Activated naive CD4-positive, alpha-beta T cell treated with anti-CD3 and anti-CD28 coated beads, Interleukin-2, amount 50 U/mL, for 24 hours (primary cell): Measurements from ENCODE around the gene ITPR1.

Experiments used
- H3K27ac Mint-ChIP-seq: one replicate; pipeline ENCODE4 v1.8.0; 2021; ENCODE audit warnings: mild to moderate bottlenecking, mixed read lengths
- H3K27me3 Mint-ChIP-seq: one replicate; pipeline ENCODE4 v1.8.0; 2021; ENCODE audit warnings: mixed read lengths
- H3K36me3 Mint-ChIP-seq: one replicate; pipeline ENCODE4 v1.8.0; 2021; ENCODE audit warnings: mixed read lengths
- H3K4me1 Mint-ChIP-seq: one replicate; pipeline ENCODE4 v1.8.0; 2021; ENCODE audit warnings: mixed read lengths
- H3K4me3 Mint-ChIP-seq: one replicate; pipeline ENCODE4 v1.8.0; 2021; ENCODE audit warnings: mild to moderate bottlenecking, mixed read lengths
- H3K9me3 Mint-ChIP-seq: one replicate; pipeline ENCODE4 v1.8.0; 2021; ENCODE audit warnings: mixed read lengths

The ITPR1 gene

DNA sequence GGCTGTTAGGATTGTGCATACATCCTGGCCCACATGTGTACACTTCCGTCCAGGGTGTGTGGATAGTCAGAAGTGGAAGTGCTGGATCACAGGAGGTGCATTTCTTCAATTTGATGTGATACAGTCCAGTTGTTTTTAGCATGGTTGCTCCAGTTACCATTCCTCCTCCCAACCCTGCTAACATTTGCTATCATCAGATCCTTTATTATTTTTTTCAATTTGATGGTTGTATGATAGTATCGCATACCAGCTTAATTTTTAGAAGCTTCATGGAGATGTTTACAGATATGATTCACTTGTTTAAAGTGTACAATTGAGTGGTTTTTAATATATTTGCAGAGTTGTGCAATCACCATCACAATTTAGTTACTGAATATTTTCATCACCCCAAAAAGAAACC, 202.7 kb downstream of the ITPR1 start:
- no peaks in the 10 kb centered on the region for H3K9me3 Mint-ChIP-seq
- H3K27me3 Mint-ChIP-seq = no peaks in the 10 kb centered on the region
- no peaks in the 10 kb centered on the region for H3K4me1 Mint-ChIP-seq
- H3K36me3 Mint-ChIP-seq = peaks cover 18% of the 10 kb centered on the region
- H3K27ac Mint-ChIP-seq = no peak overlapping the region
- no peak overlapping the region for H3K4me3 Mint-ChIP-seq

DNA sequence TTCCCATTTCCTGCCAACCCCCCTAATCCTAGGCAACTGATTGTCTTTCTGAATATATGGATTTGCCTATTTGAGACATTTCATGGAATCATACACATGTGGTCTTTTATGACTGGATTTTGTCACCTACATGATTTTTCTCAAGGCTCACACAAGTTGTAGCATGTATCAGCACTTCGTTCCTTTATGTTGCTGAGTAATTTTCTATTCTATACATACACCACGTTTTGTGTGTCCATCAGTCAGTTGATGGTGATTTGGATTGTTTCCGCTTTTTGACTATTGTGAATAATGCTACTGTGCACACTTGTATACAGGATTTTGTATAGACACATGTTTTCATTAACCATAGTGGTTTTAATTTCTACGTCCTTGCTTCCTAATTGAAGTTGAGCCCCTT, 203.1 kb downstream of the ITPR1 start:
- H3K4me3 Mint-ChIP-seq = no peak overlapping the region
- H3K27me3 Mint-ChIP-seq = no peaks in the 10 kb centered on the region
- no peak overlapping the region for H3K27ac Mint-ChIP-seq
- peaks cover 18% of the 10 kb centered on the region for H3K36me3 Mint-ChIP-seq
- no peaks in the 10 kb centered on the region for H3K9me3 Mint-ChIP-seq
- no peaks in the 10 kb centered on the region for H3K4me1 Mint-ChIP-seq

DNA sequence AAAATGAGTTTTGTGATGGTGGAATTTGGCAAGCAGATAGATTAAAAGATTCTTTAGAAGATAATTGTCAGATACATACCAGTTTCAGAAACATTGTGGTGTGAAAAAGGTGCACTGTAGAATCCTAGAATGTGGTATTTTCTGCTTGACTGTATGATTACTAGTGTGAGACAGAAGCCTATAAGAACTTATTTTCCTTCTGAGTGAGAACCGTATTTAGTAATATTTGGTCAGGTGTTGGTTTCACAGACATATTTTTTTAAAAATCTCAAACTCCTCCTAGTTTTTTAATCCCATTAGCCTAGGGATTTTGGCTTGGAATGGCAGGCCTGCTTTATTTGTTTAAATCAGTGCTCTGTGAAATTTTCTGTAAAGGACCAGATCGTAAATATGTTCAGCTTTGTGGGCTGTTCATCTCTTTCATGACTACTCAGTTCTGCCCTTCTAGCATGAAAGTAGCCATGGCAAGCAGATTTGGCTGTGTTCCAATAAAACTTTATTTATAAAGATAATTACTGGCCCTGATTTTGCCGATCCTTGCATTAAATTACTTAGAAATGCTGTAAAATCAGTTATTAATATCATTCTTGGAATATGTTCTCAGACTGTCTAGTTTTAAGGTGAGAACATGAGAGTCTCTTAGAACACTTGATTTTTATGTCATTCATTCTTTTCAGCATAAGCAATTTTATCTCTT, 205.1 kb downstream of the ITPR1 start:
- no peaks in the 10 kb centered on the region for H3K27me3 Mint-ChIP-seq
- H3K27ac Mint-ChIP-seq = no peak overlapping the region
- peaks cover 17% of the 10 kb centered on the region for H3K36me3 Mint-ChIP-seq
- H3K4me1 Mint-ChIP-seq = no peaks in the 10 kb centered on the region
- H3K9me3 Mint-ChIP-seq = no peaks in the 10 kb centered on the region
- H3K4me3 Mint-ChIP-seq = no peak overlapping the region

GRCh38 chr3:4703054-4703480, 209.9 kb downstream of the ITPR1 start:
- Mint-ChIP-seq H3K9me3 (no peaks in the 10 kb centered on the region), H3K27ac (no peak overlapping the region), H3K36me3 (peaks cover 25% of the 10 kb centered on the region), H3K4me3 (no peak overlapping the region), H3K27me3 (no peaks in the 10 kb centered on the region), H3K4me1 (no peaks in the 10 kb centered on the region)

- Mint-ChIP-seq H3K27ac (no peak overlapping the region), H3K4me3 (no peak overlapping the region), H3K27me3 (no peaks in the 10 kb centered on the region), H3K4me1 (no peaks in the 10 kb centered on the region), H3K9me3 (no peaks in the 10 kb centered on the region), H3K36me3 (peaks cover 25% of the 10 kb centered on the region)
These were observed 211.4 kb downstream of the ITPR1 start for GRCh38 chr3:4704552-4704951.

- Mint-ChIP-seq H3K9me3 (no peaks in the 10 kb centered on the region), H3K27me3 (no peaks in the 10 kb centered on the region), H3K4me3 (no peak overlapping the region), H3K36me3 (peaks cover 18% of the 10 kb centered on the region), H3K4me1 (no peaks in the 10 kb centered on the region), H3K27ac (no peak overlapping the region)
These were observed 214.2 kb downstream of the ITPR1 start for GRCh38 chr3:4707324-4707723.

- Mint-ChIP-seq H3K9me3 (no peaks in the 10 kb centered on the region), H3K4me3 (no peak overlapping the region), H3K27ac (no peak overlapping the region), H3K27me3 (no peaks in the 10 kb centered on the region), H3K4me1 (no peaks in the 10 kb centered on the region), H3K36me3 (peaks cover 18% of the 10 kb centered on the region)
These were observed 215.1 kb downstream of the ITPR1 start for GRCh38 chr3:4708230-4708629.

DNA sequence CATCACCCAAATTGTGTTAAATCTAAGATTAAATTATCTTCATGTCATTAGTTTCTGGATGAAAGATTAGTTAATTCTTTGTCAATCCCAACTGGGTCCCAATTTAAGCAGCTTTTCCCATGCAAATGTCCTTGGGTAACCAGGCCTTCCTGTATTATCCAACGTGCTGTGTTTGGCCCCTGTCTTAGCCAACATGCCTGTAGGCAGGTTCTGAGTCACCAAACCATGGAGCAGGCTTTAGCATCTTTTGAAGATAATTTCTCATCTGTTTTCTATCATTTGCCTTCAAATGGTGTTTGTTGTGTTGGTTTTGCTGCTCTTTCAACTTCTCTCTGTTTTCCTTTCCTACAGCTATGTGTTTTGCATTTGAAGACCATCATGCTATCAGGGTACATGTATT, 216.2 kb downstream of the ITPR1 start:
- no peaks in the 10 kb centered on the region for H3K27me3 Mint-ChIP-seq
- H3K4me3 Mint-ChIP-seq = no peak overlapping the region
- H3K9me3 Mint-ChIP-seq = no peaks in the 10 kb centered on the region
- peaks cover 19% of the 10 kb centered on the region for H3K36me3 Mint-ChIP-seq
- no peaks in the 10 kb centered on the region for H3K4me1 Mint-ChIP-seq
- no peak overlapping the region for H3K27ac Mint-ChIP-seq

DNA sequence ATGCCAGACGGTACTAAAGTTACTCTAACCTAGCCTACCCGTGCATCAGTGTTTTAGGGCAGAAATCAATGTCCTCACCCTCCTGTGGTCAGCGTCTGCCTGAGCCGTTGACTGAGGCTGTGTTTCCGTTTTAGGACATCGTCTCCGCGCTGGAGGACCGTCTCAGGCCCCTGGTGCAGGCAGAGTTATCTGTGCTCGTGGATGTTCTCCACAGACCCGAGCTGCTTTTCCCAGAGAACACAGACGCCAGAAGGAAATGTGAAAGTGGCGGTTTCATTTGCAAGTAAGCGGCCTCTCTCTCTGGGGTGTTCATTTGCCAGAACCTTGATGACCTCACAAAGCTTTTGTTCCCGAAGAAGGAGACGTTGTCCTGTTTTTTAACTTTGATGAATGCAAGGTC, 217.0 kb downstream of the ITPR1 start:
- Mint-ChIP-seq H3K27ac (no peak overlapping the region), H3K4me1 (no peaks in the 10 kb centered on the region), H3K4me3 (no peak overlapping the region), H3K36me3 (peaks cover 21% of the 10 kb centered on the region), H3K27me3 (no peaks in the 10 kb centered on the region), H3K9me3 (no peaks in the 10 kb centered on the region)

DNA sequence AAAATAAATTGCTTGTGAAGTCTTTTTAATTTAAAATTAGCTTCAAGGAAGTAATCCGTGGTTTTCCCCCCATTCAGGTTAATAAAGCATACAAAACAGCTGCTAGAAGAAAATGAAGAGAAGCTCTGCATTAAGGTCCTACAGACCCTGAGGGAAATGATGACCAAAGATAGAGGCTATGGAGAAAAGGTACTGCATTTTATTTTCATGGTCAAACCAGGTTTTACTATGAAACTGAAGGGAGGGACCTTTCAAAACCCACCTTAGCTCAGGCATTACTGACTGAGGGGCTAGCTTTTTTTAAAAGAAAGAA, 218.5 kb downstream of the ITPR1 start:
- Mint-ChIP-seq H3K9me3 (no peaks in the 10 kb centered on the region), H3K27ac (no peak overlapping the region), H3K4me3 (no peak overlapping the region), H3K36me3 (peaks cover 14% of the 10 kb centered on the region), H3K4me1 (no peaks in the 10 kb centered on the region), H3K27me3 (no peaks in the 10 kb centered on the region)

GRCh38 chr3:4712109-4712508, 219.0 kb downstream of the ITPR1 start:
- H3K27me3 Mint-ChIP-seq = no peaks in the 10 kb centered on the region
- H3K27ac Mint-ChIP-seq = no peak overlapping the region
- H3K36me3 Mint-ChIP-seq = peaks cover 13% of the 10 kb centered on the region
- no peaks in the 10 kb centered on the region for H3K9me3 Mint-ChIP-seq
- H3K4me1 Mint-ChIP-seq = no peaks in the 10 kb centered on the region
- no peak overlapping the region for H3K4me3 Mint-ChIP-seq

- H3K27ac Mint-ChIP-seq = no peak overlapping the region
- no peaks in the 10 kb centered on the region for H3K27me3 Mint-ChIP-seq
- H3K36me3 Mint-ChIP-seq = peaks cover 14% of the 10 kb centered on the region
- H3K4me1 Mint-ChIP-seq = no peaks in the 10 kb centered on the region
- no peaks in the 10 kb centered on the region for H3K9me3 Mint-ChIP-seq
- no peak overlapping the region for H3K4me3 Mint-ChIP-seq
These were observed 220.9 kb downstream of the ITPR1 start for GRCh38 chr3:4714045-4714444.

DNA sequence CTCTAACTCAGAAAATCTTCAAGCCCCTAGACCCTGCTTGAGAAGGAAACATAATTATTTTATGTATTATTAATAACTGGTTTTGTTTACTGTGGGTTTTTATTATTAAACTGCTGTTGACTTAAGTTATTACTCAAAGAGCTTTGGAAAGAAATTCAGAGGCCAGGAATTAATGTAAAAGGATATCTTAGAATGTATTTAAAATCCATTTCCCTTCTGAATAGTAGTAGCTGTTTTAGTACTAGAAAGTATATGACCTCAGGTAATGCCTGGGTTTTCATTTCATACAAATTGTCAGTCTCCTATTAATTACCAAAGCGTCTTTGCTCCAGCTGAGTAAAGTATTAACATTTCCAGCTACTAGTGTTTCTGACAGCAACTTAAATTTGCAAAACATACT, 223.1 kb downstream of the ITPR1 start:
- no peaks in the 10 kb centered on the region for H3K27me3 Mint-ChIP-seq
- no peaks in the 10 kb centered on the region for H3K9me3 Mint-ChIP-seq
- H3K4me3 Mint-ChIP-seq = no peak overlapping the region
- no peak overlapping the region for H3K27ac Mint-ChIP-seq
- peaks cover 1% of the 10 kb centered on the region for H3K4me1 Mint-ChIP-seq
- peaks cover 14% of the 10 kb centered on the region for H3K36me3 Mint-ChIP-seq

GRCh38 chr3:4716706-4717362, 223.7 kb downstream of the ITPR1 start:
- Mint-ChIP-seq H3K9me3 (no peaks in the 10 kb centered on the region), H3K4me3 (no peak overlapping the region), H3K27ac (no peak overlapping the region), H3K4me1 (peaks cover 6% of the 10 kb centered on the region), H3K36me3 (peaks cover 18% of the 10 kb centered on the region), H3K27me3 (no peaks in the 10 kb centered on the region)

GRCh38 chr3:4717363-4717740, 224.2 kb downstream of the ITPR1 start:
- H3K27ac Mint-ChIP-seq = no peak overlapping the region
- peaks cover 10% of the 10 kb centered on the region for H3K4me1 Mint-ChIP-seq
- no peaks in the 10 kb centered on the region for H3K9me3 Mint-ChIP-seq
- H3K4me3 Mint-ChIP-seq = no peak overlapping the region
- peaks cover 18% of the 10 kb centered on the region for H3K36me3 Mint-ChIP-seq
- H3K27me3 Mint-ChIP-seq = no peaks in the 10 kb centered on the region

- peaks cover 10% of the 10 kb centered on the region for H3K4me1 Mint-ChIP-seq
- no peaks in the 10 kb centered on the region for H3K9me3 Mint-ChIP-seq
- no peak overlapping the region for H3K27ac Mint-ChIP-seq
- no peaks in the 10 kb centered on the region for H3K27me3 Mint-ChIP-seq
- peaks cover 17% of the 10 kb centered on the region for H3K36me3 Mint-ChIP-seq
- no peak overlapping the region for H3K4me3 Mint-ChIP-seq
These were observed 225.1 kb downstream of the ITPR1 start for GRCh38 chr3:4718179-4718736.
